GM12891 (cell line): ENCODE results near the gene SLC13A3.

ENCODE experiments used
- PAX5 ChIP-seq: IDR thresholded peaks from 2 replicates; pipeline ENCODE4 v1.6.1; 2011; ENCODE audit warnings: low read length, moderate library complexity, mild to moderate bottlenecking; ENCODE audit not compliant: insufficient read depth, severe bottlenecking
- POLR2A ChIP-seq: IDR thresholded peaks from 2 replicates; pipeline ENCODE4 v1.6.1; 2011; ENCODE audit warnings: low read depth, low read length, control low read depth
- POLR2AphosphoS5 ChIP-seq: IDR thresholded peaks from 2 replicates; pipeline ENCODE4 v1.6.1; 2011; ENCODE audit warnings: low read depth, low read length, control low read depth
- POU2F2 ChIP-seq: IDR thresholded peaks from 2 replicates; pipeline ENCODE4 v1.6.1; 2011; ENCODE audit warnings: low read depth, mild to moderate bottlenecking, control low read depth, low read length, moderate library complexity
- SPI1 ChIP-seq: IDR thresholded peaks from 2 replicates; pipeline ENCODE4 v1.6.1; 2011; ENCODE audit warnings: low read depth, low read length, control low read depth
- TAF1 ChIP-seq: IDR thresholded peaks from 2 replicates; pipeline ENCODE4 v1.6.1; 2011; ENCODE audit warnings: low read depth, low read length, control low read depth

DNA sequence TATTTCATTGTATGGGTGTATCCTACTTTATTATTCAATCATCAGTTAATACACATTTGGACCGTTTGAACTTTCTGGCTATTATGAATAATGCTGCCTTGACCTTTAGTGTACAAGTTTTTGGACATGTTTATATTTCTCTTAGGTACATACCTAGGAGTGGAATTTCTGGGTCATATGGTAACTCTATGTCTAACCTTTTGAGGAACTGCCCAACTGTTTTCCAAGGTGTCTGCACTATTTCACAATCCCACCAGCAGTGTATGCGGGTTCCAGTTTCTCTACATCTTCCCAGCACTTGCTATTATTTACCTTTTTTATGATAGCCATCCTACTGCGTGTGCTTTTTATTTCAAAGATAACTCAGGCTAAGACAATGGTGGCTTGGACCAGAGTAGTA is 14.3 kb upstream of the SLC13A3 start:
- TF ChIP-seq POLR2AphosphoS5 (no peak), POLR2A (no peak), TAF1 (no peak), SPI1 (no peak), POU2F2 (no peak), PAX5 (no peak)
